ENCODE data around the gene TTC3.

GRCh38 chr21:37227071-37228002 is 154.3 kb downstream of the TTC3 start:
- TF ChIP-seq CTCF (IDR thresholded peaks at IDR 0.05) (no peak), ZFX (IDR thresholded peaks at IDR 0.05; ENCODE audit: borderline replicate concordance) (no peak)
